Kidney glomerular epithelial cell (primary cell): Measurements from ENCODE around the gene TMEM158.

Experiments
- DNase-seq: peaks from one replicate; lab custom pipeline; 2025; lab: John Stamatoyannopoulos, UW

TMEM158 gene

GRCh38 chr3:45199837-45200648, 26.0 kb downstream of the TMEM158 start:
- DNase-seq = peak; percentile 78

GRCh38 chr3:45198264-45199260, 27.5 kb downstream of the TMEM158 start:
- no peak for DNase-seq

GRCh38 chr3:45194791-45195190, 31.3 kb downstream of the TMEM158 start:
- no peak for DNase-seq

- DNase-seq = no peak
Measured at GRCh38 chr3:45191924-45192417, 34.1 kb downstream of the TMEM158 start.

- no peak for DNase-seq
Measured at GRCh38 chr3:45191424-45191823, 34.7 kb downstream of the TMEM158 start.

GRCh38 chr3:45188719-45189659, 37.1 kb downstream of the TMEM158 start:
- no peak for DNase-seq

GRCh38 chr3:45187694-45188141, 38.4 kb downstream of the TMEM158 start:
- DNase-seq = no peak

GRCh38 chr3:45186871-45187270, 39.2 kb downstream of the TMEM158 start:
- DNase-seq = no peak

- DNase-seq = no peak
Measured at GRCh38 chr3:45185461-45185860, 40.6 kb downstream of the TMEM158 start.

GRCh38 chr3:45185052-45185451, 41.0 kb downstream of the TMEM158 start:
- DNase-seq = no peak

GRCh38 chr3:45183872-45184262, 42.2 kb downstream of the TMEM158 start:
- no peak for DNase-seq

GRCh38 chr3:45182915-45183871, 42.9 kb downstream of the TMEM158 start:
- peak; percentile 55 for DNase-seq

- no peak for DNase-seq
Measured at GRCh38 chr3:45181496-45181895, 44.6 kb downstream of the TMEM158 start.

GRCh38 chr3:45180899-45181298, 45.2 kb downstream of the TMEM158 start:
- DNase-seq = no peak

- DNase-seq = peak; percentile 60
Measured at GRCh38 chr3:45180051-45180450, 46.0 kb downstream of the TMEM158 start.

- no peak for DNase-seq
Measured at GRCh38 chr3:45179163-45179562, 46.9 kb downstream of the TMEM158 start.

- peak; percentile 63 for DNase-seq
Measured at GRCh38 chr3:45178183-45179023, 47.7 kb downstream of the TMEM158 start.

GRCh38 chr3:45176912-45177311, 49.2 kb downstream of the TMEM158 start:
- no peak for DNase-seq
